Fibroblast of pulmonary artery (primary cell): ENCODE data around the gene NDUFA3.

Source experiments
- DNase-seq: peaks from one replicate; pipeline ENCODE4 v3.0.0-alpha.2; 2010; ENCODE audit warnings: low read depth
- H3K4me3 ChIP-seq: replicated peaks from 2 replicates; pipeline ENCODE4 v1.5.1; 2011; ENCODE audit warnings: low read depth, mild to moderate bottlenecking, control low read depth, low read length, moderate library complexity
- TF ChIP-seq, protein P1 (sequence below): IDR thresholded peaks from 2 replicates; pipeline ENCODE4 v1.5.1; 2011; ENCODE audit warnings: mild to moderate bottlenecking, control low read depth, low read length, inconsistent platforms; ENCODE audit errors: missing control alignments

The NDUFA3 gene

GRCh38 chr19:54155694-54156093, 53.0 kb downstream of the NDUFA3 start:
- no peak overlapping the region for H3K4me3 ChIP-seq
- no peak for DNase-seq
- TF ChIP-seq, protein P1, sequence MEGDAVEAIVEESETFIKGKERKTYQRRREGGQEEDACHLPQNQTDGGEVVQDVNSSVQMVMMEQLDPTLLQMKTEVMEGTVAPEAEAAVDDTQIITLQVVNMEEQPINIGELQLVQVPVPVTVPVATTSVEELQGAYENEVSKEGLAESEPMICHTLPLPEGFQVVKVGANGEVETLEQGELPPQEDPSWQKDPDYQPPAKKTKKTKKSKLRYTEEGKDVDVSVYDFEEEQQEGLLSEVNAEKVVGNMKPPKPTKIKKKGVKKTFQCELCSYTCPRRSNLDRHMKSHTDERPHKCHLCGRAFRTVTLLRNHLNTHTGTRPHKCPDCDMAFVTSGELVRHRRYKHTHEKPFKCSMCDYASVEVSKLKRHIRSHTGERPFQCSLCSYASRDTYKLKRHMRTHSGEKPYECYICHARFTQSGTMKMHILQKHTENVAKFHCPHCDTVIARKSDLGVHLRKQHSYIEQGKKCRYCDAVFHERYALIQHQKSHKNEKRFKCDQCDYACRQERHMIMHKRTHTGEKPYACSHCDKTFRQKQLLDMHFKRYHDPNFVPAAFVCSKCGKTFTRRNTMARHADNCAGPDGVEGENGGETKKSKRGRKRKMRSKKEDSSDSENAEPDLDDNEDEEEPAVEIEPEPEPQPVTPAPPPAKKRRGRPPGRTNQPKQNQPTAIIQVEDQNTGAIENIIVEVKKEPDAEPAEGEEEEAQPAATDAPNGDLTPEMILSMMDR = no peak

- DNase-seq = no peak
Observed at GRCh38 chr19:54156490-54156889, 53.8 kb downstream of the NDUFA3 start.

GRCh38 chr19:54156953-54157352, 54.3 kb downstream of the NDUFA3 start:
- no peak for DNase-seq
- H3K4me3 ChIP-seq = no peak overlapping the region
- TF ChIP-seq, protein P1 = no peak

More at GRCh38 chr19:54156490-54156889, 53.8 kb downstream of the NDUFA3 start:
- H3K4me3 ChIP-seq = no peak overlapping the region
- TF ChIP-seq, protein P1 = no peak
